CD4-positive, alpha-beta T cell treated with Interleukin-10 for 1 hour (primary cell): ENCODE measurements around the gene PROC.
A peak's percentile ranks its signal among the peaks of the same experiment; 100 is the strongest.

ENCODE experiments used
- DNase-seq: peaks from one replicate; pipeline ENCODE4 v3.0.0-alpha.2; 2020

PROC gene

DNA sequence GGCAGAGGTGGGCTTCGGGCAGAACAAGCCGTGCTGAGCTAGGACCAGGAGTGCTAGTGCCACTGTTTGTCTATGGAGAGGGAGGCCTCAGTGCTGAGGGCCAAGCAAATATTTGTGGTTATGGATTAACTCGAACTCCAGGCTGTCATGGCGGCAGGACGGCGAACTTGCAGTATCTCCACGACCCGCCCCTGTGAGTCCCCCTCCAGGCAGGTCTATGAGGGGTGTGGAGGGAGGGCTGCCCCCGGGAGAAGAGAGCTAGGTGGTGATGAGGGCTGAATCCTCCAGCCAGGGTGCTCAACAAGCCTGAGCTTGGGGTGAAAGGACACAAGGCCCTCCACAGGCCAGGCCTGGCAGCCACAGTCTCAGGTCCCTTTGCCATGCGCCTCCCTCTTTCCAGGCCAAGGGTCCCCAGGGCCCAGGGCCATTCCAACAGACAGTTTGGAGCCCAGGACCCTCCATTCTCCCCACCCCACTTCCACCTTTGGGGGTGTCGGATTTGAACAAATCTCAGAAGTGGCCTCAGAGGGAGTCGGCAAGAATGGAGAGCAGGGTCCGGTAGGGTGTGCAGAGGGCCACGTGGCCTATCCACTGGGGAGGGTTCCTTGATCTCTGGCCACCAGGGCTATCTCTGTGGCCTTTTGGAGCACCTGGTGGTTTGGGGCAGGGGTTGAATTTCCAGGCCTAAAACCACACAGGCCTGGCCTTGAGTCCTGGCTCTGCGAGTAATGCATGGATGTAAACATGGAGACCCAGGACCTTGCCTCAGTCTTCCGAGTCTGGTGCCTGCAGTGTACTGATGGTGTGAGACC is at the start of gene PROC:
Gene PROC (plus strand): TSS at position 128 of the 812 bp plus-strand sequence. CDS start 1,516 bp downstream, outside the sequence.
- no peak for DNase-seq

DNA sequence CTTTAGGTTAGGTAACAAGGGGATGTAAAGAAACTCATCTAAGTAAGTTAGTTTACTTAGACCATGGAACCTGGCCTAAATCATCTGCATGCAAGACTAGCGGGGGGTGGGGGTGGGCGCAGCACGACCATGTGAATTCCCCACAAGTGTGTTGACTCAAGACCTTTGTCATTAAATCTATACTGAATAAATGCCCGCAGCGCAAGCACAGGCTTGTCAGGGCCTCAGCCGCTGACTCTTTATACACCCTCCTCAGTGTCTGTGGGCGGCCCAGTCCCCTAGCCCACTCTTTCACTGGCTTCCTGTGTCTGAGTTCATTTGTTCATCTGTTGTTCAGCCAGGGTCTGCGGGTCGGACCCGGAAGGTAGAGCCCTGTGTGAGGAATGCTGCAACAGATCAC is 48.2 kb upstream of the PROC start:
- no peak for DNase-seq

DNA sequence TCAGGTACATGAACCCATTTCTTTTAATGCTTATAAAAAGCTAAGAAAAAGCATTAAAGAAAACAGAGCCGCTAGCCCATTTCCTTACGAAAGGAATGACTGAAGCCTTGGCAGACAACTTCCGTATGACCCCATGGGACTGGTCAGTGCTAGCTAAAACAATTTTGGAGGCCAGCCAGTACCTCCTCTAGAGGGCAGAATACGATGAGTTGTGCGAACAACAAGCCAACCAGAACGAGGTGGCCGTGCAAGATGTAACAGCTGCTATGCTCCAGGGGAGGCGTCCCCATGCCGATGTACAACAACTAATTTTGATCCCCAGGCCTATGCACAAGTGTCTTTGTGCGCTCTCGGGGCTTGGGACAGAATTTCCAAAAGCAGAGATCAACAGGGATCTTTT is 47.2 kb upstream of the PROC start:
- DNase-seq: no peak

DNA sequence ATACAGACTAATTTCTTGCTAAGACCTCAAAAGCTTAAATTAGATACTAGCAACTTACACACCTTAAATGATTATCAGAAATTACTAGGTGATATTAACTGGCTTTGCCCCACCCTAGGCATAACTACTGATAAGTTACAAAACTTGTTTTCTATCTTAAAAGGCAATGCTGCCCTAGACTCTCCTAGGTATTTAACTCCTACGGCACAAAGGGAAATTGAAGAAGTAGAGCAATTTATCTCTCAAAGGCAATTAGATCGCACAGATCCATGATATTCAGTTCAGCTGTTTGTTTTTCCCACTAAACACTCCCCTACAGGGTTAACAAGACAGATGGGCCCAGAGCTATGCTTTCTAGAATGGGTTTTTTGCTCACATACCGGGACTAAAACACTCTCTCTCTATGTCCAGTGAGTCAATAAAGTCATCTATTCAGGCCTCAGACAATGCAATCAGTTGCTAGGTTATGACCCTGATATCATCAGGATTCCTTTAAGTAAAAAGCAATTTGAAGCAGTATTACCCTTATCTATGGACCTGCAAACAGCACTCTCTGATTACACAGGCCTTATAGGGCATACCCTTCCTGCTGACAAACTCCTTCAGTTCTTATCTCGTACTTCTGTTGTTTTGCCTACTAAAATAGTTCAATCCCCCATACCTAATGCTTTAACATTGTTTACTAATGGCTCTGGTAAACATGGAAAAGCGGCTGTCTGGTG is 44.7 kb upstream of the PROC start:
- no peak for DNase-seq

DNA sequence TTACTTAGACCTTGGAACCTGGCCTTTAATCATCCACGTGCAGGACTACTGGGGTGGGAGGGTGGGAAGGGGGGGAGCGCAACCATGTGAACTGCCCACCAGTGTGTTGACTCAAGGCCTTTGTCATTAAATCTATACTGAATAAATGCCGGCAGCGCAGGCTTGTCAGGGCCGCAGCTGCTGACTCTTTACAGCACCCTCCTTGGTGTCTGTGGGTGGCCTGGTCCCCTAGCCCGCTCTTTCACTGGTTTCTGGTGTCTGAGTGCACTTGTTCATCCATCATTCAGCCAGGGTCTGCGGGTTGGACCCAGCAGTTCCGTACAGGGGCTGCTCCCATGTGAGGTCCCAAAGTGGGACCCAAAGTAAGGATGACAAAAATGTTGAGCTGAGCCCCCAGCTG is 42.0 kb upstream of the PROC start:
- no peak for DNase-seq

DNA sequence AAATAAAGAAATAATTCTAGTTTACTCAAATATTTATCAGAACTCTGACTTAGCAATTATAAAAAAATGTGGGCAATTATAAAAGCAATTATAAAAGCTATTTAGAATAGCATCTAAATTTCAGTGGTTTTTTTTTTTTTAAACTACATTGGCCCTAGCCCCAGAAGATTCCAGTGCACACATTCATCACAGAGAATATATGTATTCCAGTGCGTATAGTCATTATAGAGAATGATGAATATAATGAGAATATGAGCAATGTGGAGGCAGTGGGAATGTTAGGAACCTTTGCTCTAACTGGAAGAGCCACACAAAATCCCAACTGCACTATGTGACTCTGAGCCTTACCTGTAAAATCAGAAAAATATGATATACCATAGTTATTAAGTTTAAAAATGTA is 41.0 kb upstream of the PROC start:
- no peak for DNase-seq

DNA sequence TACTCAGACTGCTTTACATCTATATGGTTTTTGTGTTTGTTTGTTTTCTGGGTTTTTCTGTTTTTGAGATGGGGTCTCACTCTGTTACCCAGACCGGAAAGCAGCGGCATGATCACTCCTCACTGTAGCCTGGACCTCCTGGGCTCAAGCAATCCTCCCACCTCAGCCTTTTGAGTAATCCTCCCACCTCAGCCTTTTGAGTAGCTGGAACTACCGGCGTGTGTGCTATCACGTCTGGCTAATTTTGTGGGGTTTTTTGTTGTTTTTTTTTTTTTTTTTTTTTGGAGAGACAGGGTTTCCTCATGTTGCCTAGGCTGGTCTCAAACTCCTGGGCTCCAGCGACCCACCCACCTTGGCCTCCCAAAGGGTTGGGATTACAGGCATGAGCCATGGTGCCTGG is 39.5 kb upstream of the PROC start:
- DNase-seq: no peak

DNA sequence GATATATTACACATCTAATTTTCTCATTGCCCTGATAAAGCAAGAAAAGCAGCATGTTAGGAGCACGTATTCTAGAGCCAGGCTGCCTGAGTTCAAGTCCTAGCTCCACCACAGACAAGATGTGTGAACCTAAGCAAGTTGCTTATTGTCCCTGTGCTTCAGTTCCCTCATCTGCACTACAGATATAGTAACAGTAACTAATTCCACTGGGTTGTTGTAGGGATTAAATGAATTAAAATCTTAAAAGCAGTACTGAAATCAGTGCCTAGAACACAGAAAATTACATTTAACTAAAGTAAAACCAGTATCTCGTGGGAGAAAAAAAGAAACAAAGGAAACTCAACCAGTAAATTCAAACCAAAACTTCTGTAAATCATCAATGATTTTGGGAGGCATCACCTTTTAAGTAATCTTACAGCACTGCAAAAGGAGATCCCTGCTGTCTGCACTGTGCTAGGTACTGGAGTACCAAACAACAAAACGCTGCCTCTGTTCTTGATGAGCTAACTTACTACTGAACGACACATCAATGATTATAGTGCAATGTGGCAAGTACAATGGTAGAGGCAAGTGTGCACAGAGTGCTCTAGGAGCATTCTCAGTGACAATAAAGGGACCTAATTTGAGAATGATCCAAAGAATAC is 38.4 kb upstream of the PROC start:
- DNase-seq: no peak

DNA sequence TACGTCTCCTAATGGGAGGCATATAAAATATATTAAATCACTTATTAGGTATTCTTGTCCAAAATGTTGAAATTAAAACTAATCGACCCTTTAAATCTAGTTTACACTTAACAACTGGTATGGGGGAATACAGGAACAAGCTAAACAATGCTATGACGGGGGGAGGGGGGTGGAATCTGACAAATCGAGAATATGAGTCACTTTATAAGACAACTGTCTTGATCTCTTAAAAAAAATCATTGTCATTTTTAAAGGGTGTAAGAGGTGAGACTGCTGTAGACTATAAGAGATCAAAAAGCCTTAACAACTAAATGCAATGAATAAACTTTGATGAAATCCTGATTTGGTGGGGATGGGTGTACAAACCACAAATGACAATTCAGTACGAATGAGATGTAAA is 36.5 kb upstream of the PROC start:
- no peak for DNase-seq

DNA sequence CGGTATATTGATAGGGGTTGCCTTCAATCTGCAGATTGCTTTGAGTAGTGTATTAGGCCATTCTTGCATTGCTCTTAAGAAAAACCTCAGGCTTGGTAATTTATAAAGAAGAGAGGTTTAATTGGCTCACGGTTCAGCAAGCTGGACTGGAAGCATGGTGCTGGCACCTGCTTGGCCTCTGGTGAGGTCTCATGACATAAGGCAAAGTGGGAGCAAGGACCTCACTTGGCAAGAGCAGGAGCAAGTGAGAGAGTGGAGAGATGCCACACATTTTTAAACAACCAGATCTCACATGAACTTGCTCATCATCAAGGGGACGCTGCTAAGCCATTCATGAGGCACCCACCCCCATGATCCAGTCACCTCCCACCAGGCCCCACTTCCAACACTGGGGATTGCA is 35.4 kb upstream of the PROC start:
- DNase-seq: no peak

DNA sequence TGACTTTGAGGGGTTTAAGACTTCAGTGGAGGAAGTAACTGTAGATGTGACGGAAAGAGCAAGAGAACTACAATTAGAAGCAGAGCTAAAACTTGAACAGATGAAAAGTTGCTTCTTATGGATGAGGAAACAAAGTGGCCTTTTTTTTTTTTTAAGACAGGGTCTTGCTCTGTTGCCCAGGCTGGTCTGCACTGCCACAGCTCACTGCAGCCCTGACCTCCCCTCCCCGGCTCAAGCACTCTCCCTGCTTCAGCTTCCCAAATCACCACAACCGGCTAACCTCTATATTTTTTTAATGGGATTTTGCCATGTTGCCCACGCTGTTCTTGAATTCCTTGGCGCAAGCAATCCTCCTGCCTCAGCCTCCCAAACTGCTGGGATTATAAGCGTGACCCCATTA is 33.7 kb upstream of the PROC start:
- no peak for DNase-seq

DNA sequence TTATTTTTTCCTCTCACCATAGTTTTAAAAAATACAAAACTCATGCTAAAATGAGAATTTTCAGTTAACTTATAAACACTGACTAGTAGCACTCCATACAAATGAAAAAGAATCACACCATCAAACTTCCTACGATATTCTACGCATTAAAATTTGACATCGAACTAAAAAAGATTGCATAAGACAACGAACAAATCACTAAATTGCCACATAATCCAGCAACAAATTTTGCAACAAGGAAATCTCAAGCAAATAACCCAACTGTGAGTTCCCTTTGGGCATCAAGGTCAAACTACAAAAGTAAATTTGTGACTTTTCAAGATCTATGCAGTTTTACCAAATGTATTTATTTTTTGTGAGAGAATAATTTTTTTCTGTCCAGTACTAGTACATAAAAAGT is 32.0 kb upstream of the PROC start:
- no peak for DNase-seq

DNA sequence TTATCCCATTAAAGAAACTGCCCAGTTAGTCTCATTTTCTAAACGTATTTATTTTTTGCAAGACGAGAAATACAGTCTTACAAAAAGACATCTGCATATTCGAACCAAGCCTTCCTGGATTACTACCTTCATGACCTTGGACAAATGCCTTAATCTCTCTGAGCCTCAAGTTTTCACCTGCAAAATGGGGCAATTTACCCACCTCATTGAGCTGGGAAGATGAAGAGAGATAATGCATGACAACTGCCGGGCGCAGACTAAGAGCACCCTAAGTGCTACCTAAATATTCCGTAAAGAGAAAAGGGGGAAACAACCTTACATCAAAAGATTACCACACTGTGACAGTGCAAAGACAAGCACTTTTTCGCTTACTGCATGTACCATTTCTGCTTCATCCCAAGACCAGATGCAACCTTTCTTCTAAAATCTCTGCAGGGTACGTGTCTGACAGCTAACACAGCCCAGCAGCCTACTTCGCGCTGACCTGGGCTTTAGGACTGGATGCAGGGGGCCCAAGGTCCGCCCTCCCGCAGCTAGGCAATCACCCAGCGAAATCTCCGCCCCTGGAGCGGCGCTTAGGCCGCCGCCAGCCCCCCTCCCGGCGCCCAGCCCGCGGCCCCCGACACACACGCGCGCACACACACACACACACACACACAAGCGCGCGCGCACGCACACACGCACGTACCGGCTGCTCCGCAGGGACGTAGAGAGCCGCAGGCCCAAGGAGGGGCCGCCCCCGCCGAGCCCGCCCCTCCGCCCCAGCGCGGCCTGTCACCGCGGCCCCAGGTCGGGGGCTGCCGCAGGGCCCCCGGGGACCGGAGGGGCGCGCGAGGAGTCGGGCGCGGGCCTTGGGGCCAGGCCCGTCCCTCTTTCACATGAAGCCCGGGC is 31.2 kb upstream of the PROC start:
- peak; percentile 85 for DNase-seq

DNA sequence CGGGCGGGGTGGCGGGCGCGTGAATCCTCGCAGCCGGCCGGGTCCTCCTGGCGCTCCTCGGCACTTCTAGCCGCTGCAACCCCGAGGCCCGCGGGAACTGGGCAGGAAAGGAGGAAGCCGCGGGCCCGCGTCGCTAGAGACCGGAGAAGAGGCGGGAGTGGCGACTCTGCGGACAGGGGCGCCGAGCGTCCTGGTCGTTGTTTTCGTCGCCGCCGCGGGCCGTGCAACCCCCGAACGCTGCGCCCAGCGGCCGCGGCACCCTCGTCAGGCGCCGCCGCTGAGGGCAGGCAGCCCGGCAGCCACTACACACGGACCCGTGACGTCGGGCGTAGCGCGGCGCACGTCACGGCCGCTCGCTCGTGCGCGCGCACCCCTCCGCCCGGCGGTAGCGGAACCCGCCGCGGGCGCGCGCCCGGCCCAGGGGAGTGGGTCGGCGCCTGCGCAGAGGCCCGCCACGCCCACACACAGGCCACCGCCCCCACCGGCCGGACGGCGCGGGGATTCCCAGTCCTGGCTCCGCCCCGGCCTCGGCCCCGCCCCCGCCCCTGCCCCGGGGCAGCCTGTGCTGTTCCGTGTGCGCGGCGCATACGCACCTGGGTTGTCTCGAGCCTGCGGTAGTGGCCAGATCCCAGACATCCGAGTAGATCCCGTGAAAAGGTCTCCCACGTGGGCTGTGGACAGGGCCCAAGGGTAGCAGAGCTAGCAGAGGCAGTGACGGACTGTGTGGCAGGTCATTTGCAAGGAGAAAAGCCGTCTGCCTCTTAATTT is 30.4 kb upstream of the PROC start, which contains the start of gene MAP3K2:
Gene MAP3K2 (minus strand): TSS at position 321 of the 768 bp plus-strand sequence. CDS start 44,846 bp downstream, outside the sequence.
- peak; percentile 96 for DNase-seq

DNA sequence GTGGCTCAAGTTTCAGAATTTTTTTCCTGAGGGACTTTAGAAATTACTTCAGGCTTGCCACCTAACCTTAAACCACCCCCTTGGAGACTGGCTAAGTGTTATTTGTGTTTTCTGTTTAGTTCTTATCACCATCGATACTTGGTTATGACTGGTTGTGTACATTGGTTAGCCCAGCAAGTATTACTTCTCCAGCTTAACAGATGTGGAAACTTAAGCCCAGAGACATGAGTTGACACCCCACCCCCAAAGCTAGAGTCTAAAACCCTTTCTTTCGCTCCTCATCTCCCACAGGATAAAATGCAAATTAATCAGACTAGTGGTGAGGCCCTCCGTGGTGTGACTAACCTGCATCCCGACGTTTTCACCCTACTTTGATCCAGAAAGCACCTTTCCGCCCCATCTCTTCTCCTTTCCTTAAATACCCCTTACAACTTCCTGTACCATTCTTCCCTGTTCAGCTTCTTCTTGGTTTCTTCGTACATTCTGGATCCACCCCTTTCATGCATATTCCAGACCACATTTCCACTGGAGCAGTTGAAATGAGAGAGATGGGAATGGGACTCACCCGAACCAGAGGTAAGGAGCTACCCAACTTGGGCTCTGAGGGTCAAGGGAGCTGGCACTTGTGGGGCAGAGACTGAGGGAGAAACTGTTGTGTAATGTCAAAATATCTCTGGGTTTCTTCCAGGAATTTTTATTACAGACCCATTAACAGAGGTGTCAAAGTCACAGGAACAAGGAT is 29.6 kb upstream of the PROC start:
- no peak for DNase-seq

DNA sequence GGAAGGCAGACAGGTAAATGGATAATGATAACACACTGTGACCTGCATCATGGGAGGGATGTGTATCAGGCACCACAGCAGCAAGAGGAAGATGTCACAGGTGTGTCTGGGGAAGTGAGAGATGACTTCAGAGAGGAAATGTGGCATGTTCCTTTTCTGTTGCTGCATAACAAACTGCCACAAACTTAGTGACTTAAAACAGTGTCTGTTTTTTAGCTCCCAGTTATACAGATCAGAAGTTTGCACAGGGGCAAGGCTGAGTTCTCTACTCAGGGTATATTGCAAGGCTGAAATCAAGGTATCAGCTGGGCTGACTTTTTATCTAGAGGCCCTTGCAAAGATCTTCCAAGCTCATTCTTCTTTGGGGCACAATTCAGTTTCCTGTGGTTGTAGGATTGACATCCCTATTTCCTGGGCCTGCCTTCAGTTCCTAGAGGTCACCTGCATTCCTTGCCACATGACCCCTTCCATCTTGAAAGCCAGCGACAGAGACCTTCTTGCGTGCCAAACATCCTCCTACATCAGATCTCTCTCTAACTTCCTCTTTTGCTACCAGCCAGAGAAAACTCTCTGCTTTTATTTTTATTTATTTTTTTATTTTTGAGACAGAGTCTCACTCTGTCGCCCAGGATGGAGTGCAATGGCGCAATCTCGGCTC is 28.3 kb upstream of the PROC start:
- peak; percentile 50 for DNase-seq

DNA sequence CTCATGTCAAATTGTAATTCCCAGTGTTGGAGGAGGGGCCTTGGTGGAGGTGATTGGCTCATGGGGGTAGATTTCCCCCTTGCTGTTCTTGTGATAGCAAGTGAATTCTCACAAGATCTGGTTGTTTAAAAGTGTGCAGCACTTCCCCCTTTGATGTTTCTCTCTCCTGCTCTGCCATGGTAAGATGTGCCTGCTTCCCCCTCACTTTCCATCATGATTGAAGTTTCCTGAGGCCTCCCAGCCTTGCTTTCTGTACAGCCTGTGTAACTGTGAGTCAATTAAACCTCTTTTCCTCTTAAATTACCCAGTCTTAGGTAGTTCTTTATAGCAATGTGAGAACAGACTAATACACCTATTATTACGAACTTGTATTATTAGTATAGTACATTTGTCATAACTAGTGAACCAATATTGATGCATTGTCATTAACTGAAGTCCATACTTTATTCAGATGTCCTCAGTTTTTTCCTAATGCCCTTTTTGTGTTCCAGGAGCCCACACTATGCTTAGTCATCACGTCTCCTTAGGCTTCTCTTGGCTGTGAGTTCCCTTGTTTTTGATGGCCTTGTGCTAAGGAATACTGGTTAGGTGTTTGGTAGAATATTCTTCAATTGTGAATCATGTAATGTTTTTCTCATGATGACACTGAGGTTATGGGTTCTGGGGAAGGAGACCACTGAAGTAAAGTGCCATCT is 25.9 kb upstream of the PROC start:
- no peak for DNase-seq

DNA sequence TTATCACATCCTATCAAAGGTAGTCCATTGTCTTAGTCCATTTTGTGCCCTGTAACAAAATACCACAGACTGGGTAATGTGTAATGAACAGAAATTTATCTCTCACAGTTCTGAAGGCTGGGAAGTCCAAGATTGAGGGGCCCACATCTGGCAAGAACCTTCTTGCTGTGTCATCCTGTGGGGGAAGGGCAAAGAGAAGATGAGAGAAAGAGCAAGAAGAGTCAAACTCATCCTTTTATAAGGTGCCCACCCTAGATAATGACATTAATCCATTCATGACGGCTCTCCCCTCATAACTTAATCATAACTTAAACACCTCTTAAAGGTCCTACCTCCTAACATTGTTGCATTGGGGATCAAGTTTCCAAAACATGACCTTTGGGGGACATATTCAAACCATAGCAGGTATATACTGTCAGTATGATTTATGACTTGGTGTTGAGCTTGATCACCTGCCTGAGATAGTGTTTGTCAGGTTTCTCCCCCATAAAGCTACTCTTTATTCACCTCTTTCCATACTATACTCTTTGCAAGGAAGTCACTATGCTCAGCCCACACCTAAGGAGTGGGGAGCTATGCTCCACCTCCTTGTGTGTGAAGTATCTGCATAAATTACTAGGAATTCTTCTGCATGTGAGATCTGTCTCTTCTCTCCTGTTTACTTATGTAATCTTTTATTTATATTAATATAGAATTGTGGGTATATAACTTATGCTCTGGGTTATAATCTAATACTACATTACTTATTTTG is 25.2 kb upstream of the PROC start:
- no peak for DNase-seq

DNA sequence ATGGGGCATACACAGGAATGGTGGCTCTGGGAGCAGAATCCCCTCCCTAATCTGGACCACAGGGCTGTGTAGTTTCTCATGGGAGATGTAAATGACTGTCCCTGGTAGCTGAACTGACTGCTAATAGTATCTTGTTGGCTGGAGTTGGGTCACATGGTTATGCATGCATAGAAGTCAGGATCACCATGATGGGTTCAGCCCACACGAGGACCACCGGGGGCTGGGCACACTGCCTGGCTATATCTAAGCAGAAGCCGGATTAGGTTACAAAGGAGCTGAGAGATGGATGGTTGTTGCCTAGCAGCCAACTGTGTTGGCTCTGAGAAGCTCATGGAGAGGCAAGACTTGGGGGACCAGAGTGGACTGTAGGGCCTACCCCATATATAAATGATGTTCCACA is 23.7 kb upstream of the PROC start:
- DNase-seq: no peak
